ENCODE data around the gene GPATCH8.

DNA sequence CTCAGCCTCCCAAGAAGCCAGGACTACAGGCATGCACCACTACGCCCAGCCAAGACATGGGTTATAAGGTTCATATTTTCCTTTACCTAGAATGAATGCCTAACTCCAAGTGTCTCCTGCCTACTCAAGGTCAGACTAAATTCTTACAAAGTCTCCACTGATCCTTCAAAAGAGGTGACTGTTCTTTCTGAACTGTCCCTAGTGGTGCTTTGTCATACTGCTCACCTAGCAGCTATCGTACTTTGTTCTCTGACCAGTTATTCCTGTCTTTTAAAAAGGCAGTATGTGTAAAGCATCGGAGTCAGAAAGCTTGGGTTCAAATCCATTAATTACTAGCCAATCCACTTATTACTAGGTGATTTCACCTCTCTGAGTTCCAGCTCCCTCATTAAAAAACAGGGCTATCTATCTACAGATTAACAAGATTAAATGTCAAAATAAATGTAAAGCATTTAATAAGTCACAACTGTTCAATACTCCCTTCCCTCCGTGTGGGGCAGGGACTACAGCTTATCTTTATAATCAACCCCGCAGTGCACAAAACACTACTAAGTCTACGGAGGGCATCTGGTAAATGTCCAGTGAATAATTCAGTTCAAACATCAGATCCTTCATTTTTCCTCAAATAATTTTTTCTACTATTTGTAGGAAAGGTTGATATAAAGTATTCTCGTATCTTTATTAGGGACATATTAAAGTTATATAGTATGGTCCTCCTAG lies 93.7 kb downstream of the GPATCH8 start:
- TF ChIP-seq, protein P1, sequence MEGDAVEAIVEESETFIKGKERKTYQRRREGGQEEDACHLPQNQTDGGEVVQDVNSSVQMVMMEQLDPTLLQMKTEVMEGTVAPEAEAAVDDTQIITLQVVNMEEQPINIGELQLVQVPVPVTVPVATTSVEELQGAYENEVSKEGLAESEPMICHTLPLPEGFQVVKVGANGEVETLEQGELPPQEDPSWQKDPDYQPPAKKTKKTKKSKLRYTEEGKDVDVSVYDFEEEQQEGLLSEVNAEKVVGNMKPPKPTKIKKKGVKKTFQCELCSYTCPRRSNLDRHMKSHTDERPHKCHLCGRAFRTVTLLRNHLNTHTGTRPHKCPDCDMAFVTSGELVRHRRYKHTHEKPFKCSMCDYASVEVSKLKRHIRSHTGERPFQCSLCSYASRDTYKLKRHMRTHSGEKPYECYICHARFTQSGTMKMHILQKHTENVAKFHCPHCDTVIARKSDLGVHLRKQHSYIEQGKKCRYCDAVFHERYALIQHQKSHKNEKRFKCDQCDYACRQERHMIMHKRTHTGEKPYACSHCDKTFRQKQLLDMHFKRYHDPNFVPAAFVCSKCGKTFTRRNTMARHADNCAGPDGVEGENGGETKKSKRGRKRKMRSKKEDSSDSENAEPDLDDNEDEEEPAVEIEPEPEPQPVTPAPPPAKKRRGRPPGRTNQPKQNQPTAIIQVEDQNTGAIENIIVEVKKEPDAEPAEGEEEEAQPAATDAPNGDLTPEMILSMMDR (IDR thresholded peaks at IDR 0.05), result no peak
- TF ChIP-seq POLR2A (IDR thresholded peaks at IDR 0.05), result no peak
